Measurements from ENCODE around the gene MORN1.

DNA sequence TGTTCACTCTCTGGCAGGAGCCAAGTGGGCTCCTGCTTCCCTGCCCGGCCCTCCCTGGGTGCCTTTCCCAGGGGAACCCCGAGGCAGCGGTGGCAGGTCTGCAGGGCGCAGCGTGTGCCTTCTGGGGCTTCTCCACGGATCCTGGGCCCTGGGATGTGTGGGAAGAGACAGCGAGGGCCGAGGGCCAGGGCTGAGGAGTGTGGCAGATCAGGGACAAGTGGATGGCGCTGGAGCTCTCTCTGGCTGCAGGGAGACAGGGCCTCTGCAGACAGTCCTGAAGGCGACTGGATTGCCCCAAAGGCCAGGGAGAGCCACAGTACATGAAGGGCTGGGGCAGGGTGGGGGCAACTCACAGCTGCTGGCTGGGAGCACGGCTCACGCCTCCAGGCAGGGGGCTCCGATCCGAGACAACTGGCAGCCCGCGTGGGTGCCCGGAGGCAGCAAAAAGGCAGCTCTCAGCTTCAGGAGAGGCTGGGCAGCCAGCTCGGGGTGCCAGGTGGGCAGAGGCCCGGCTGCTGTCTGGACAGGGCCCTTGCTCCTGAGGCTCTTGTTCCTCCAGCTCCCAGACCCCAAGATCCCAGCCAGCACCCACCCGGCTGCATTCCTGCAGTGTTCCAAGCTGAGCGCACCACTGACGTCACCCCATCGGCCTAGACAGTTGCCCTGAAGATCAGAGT lies 16.0 kb downstream of the MORN1 start:
- TF ChIP-seq, protein P1, sequence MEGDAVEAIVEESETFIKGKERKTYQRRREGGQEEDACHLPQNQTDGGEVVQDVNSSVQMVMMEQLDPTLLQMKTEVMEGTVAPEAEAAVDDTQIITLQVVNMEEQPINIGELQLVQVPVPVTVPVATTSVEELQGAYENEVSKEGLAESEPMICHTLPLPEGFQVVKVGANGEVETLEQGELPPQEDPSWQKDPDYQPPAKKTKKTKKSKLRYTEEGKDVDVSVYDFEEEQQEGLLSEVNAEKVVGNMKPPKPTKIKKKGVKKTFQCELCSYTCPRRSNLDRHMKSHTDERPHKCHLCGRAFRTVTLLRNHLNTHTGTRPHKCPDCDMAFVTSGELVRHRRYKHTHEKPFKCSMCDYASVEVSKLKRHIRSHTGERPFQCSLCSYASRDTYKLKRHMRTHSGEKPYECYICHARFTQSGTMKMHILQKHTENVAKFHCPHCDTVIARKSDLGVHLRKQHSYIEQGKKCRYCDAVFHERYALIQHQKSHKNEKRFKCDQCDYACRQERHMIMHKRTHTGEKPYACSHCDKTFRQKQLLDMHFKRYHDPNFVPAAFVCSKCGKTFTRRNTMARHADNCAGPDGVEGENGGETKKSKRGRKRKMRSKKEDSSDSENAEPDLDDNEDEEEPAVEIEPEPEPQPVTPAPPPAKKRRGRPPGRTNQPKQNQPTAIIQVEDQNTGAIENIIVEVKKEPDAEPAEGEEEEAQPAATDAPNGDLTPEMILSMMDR (IDR thresholded peaks at IDR 0.05): no peak
- TF ChIP-seq POLR2A (IDR thresholded peaks at IDR 0.05): no peak
